Parathyroid adenoma (tissue), 2 donors: ENCODE results near the gene TFE3.
A peak's percentile ranks its signal among the peaks of the same experiment; 100 is the strongest.

Source experiments
- H2AFZ ChIP-seq: fragments of 300-600 bp; sonication (generic); one replicate; pipeline ENCODE4 v1.7.0; 2017; ENCODE audit warnings: antibody characterized with exemption, mild to moderate bottlenecking
- H3K27ac ChIP-seq: fragments of 300-600 bp; sonication (generic); one replicate; pipeline ENCODE4 v1.7.0; 2017
- H3K27me3 ChIP-seq: fragments of 300-600 bp; sonication (generic); one replicate; pipeline ENCODE4 v1.7.0; 2017; ENCODE audit warnings: low read length; ENCODE audit not compliant: control insufficient read depth, insufficient read depth
- H3K36me3 ChIP-seq: fragments of 300-600 bp; sonication (generic); one replicate; pipeline ENCODE4 v1.7.0; 2017; ENCODE audit warnings: low read length; ENCODE audit not compliant: control insufficient read depth, insufficient read depth
- H3K4me1 ChIP-seq: fragments of 300-600 bp; sonication (generic); one replicate; pipeline ENCODE4 v1.7.0; 2017; ENCODE audit warnings: control low read depth
- H3K4me2 ChIP-seq: fragments of 300-600 bp; sonication (generic); one replicate; pipeline ENCODE4 v1.7.0; 2017; ENCODE audit warnings: low read length
- H3K4me3 ChIP-seq: fragments of 300-600 bp; sonication (generic); one replicate; pipeline ENCODE4 v1.7.0; 2017; ENCODE audit warnings: low read depth, low read length
- H3K79me2 ChIP-seq: fragments of 300-600 bp; sonication (generic); one replicate; pipeline ENCODE4 v1.7.0; 2017; ENCODE audit warnings: control low read depth
- H3K9ac ChIP-seq: fragments of 300-600 bp; sonication (generic); one replicate; pipeline ENCODE4 v1.7.0; 2017; ENCODE audit warnings: mild to moderate bottlenecking
- H3K9me3 ChIP-seq: fragments of 300-600 bp; sonication (generic); one replicate; pipeline ENCODE4 v1.7.0; 2017; ENCODE audit warnings: low read length; ENCODE audit not compliant: control insufficient read depth
- TF ChIP-seq, protein P1 (sequence below): fragments of 300-600 bp; sonication (generic); IDR thresholded peaks from one replicate; pipeline ENCODE4 v1.7.0; 2017; ENCODE audit warnings: antibody characterized with exemption, mild to moderate bottlenecking
- donor health status: primary hyperparathyroidism.

The TFE3 gene

DNA sequence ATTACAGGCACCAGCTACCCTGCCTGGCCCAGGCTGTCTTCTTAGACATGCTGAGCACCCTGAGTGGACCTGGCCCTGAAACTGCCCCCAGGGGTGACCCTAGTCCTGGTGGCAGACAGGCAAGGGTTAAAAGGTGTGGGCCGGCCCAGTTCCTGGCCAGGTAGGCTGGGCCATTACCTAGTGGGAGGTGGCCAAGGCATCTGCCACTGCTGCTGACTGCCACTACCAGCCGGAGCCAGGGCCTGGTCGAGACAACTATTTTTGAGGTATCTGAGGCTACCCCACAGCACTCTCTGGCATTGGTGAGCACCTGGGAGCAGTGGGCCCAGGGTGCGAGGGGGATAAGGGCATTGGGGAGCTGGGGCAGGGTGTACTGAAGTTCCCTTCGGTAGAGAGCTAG lies 15.6 kb upstream of the TFE3 start, which contains the start of gene CCDC120:
Gene CCDC120, plus strand, starts transcription at position 206 of the 400 bp plus-strand sequence. CDS start 3,043 bp downstream, outside the sequence.
- Histone ChIP-seq H2AFZ (peak within 1 kb of the TSS; percentile 60), H3K4me2 (peak within 1 kb of the TSS; percentile 67), H3K9me3 (no peaks in the 10 kb centered on the region), H3K79me2 (peaks cover 10% of the 10 kb centered on the region), H3K4me1 (no peaks in the 10 kb centered on the region), H3K36me3 (no peaks in the 10 kb centered on the region), H3K9ac (no peak within 1 kb of the TSS), H3K27me3 (no peaks in the 10 kb centered on the region), H3K27ac (peak within 1 kb of the TSS; percentile 78), H3K4me3 (peak within 1 kb of the TSS; percentile 59)
- TF ChIP-seq, protein P1, sequence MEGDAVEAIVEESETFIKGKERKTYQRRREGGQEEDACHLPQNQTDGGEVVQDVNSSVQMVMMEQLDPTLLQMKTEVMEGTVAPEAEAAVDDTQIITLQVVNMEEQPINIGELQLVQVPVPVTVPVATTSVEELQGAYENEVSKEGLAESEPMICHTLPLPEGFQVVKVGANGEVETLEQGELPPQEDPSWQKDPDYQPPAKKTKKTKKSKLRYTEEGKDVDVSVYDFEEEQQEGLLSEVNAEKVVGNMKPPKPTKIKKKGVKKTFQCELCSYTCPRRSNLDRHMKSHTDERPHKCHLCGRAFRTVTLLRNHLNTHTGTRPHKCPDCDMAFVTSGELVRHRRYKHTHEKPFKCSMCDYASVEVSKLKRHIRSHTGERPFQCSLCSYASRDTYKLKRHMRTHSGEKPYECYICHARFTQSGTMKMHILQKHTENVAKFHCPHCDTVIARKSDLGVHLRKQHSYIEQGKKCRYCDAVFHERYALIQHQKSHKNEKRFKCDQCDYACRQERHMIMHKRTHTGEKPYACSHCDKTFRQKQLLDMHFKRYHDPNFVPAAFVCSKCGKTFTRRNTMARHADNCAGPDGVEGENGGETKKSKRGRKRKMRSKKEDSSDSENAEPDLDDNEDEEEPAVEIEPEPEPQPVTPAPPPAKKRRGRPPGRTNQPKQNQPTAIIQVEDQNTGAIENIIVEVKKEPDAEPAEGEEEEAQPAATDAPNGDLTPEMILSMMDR = no peak

DNA sequence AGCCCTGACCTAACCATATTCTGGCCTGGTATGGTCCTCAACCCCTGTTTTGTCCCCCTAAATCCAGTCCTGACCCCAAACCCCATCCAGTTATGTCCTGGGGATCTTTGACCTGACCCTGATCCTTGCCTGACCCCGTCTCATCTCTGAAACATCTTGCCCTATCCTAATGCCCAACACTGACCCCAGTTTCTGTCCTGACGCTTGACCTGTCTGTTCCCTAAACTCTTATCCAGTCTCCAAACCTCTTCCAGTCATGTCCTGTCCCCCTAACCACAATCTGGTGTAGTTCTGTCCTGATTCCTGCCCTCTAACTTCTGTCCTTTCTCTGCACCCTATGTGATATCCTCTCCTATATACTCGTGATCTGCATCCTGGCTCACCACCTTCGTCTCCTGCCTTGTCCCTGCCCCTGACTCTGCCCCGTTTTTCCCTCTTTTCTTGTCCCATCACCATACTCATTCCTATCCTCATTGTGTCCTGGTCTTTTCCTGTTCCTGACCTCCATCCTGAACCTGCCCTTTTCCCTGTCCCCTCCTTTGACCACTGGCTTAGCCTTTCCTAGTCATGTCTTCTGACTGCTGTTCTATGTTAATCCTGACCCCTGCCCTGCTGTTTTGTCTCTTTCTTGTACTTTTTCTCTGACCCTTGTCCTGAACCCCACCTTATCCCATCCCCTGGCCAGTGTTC lies 11.1 kb upstream of the TFE3 start:
- no peaks in the 10 kb centered on the region for H3K4me1 ChIP-seq
- peak overlapping the region; percentile 57 for H3K4me3 ChIP-seq
- H3K27ac ChIP-seq = peak overlapping the region; percentile 75
- H3K9ac ChIP-seq = no peak overlapping the region
- H3K36me3 ChIP-seq = no peaks in the 10 kb centered on the region
- TF ChIP-seq, protein P1 = no peak
- peak overlapping the region; percentile 68 for H3K4me2 ChIP-seq
- no peaks in the 10 kb centered on the region for H3K9me3 ChIP-seq
- no peaks in the 10 kb centered on the region for H3K79me2 ChIP-seq
- H2AFZ ChIP-seq = peak overlapping the region; percentile 91
- H3K27me3 ChIP-seq = no peaks in the 10 kb centered on the region

DNA sequence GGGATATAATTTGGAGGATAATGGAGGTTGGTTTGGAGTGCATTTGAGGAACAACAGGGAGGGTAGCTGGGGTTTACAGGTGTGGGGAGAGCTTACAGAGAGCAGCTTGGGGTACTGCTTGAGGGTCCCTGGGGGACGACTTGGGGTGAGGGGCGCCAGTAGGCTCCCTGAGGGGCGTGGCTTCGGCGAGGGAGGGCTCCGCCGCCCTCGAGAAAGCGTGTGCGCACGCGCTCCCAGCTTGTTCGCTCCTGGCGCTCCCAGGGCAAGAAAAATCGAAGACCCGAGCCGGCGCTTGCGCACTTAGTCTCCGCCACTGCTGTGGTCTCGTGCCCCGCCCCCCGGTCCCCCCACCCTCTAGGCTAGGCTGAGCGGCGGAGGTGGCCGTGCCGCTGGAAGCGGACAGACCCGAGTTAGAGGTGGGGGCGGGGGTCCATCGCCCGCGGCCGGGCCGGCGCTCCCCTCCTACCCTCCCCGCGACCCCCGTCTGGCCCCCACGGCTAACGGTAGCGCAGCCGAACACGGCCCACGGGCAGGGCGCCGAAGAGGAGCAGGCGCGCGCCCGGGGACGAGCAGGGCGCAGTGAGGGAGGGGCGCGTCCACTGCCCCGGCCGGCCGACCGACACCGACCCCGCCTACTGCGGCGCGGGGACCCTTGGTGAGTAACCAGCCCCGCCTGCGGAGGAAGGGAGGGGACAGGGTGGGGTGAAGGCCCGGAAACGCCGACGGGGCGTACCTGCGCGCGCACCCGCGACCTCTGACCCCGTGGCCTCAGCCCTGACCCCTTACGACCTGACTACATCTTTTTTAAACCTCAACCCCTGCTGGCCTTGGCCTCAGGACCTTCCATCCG lies 10.3 kb upstream of the TFE3 start:
- Histone ChIP-seq H3K9ac (peak overlapping the region; percentile 14), H3K27me3 (no peaks in the 10 kb centered on the region), H3K79me2 (no peaks in the 10 kb centered on the region), H3K4me2 (peak overlapping the region; percentile 68), H3K27ac (peak overlapping the region; percentile 75), H3K4me3 (peak overlapping the region; percentile 57), H2AFZ (peak overlapping the region; percentile 91), H3K4me1 (no peaks in the 10 kb centered on the region), H3K9me3 (no peaks in the 10 kb centered on the region), H3K36me3 (no peaks in the 10 kb centered on the region)
- TF ChIP-seq, protein P1 = no peak

DNA sequence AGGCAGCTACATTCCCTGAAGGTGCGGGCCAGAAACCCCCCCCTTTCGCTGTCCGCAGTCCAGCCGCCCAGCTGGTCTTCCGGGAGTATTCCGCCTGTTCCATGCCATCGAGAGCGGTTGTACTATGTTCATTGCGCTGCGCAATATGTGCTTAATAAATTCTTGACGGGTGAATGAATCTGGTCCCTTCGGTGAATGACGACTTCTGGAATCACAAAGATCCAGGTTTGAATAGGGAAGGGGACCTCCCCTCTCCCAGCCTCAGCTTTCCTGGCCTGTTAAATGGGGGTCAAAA lies 777 bp upstream of the TFE3 start:
- H3K9ac ChIP-seq = no peak overlapping the region
- peaks cover 5% of the 10 kb centered on the region for H3K79me2 ChIP-seq
- no peaks in the 10 kb centered on the region for H3K36me3 ChIP-seq
- H3K9me3 ChIP-seq = no peaks in the 10 kb centered on the region
- H2AFZ ChIP-seq = peak overlapping the region; percentile 54
- H3K4me3 ChIP-seq = peak overlapping the region; percentile 22
- peak overlapping the region; percentile 30 for H3K27ac ChIP-seq
- peaks cover 2% of the 10 kb centered on the region for H3K4me1 ChIP-seq
- H3K27me3 ChIP-seq = no peaks in the 10 kb centered on the region
- TF ChIP-seq, protein P1 = no peak
- peak overlapping the region; percentile 22 for H3K4me2 ChIP-seq
